Astrocyte of the spinal cord (primary cell): ENCODE data around the gene ANKUB1.
A peak's percentile ranks its signal among the peaks of the same experiment; 100 is the strongest.

Experiments used
- DNase-seq: peaks from one replicate; pipeline ENCODE4 v3.0.0; 2011; ENCODE audit warnings: low read depth, low spot score
- H3K4me3 ChIP-seq: 2 replicates; pipeline ENCODE4 v1.5.1; 2011; ENCODE audit warnings: low read depth, mild to moderate bottlenecking, low read length, moderate library complexity
- CTCF ChIP-seq: IDR thresholded peaks from 2 replicates; pipeline ENCODE4 v1.5.1; 2012; ENCODE audit warnings: low read depth, mild to moderate bottlenecking, low read length, inconsistent platforms
- in situ Hi-C: cut with HindIII; loops from 2 replicates; pipeline ENCODE4 v1.10.0; 2017; ENCODE audit warnings: low sequenced_read_pairs

Gene ANKUB1

GRCh38 chr3:149738876-149739275 is 53.5 kb downstream of the ANKUB1 start:
- in situ Hi-C loops, result no loop called here
- DNase-seq, result no peak
- no peak for TF ChIP-seq CTCF
- H3K4me3 ChIP-seq, result no peak overlapping the region

DNA sequence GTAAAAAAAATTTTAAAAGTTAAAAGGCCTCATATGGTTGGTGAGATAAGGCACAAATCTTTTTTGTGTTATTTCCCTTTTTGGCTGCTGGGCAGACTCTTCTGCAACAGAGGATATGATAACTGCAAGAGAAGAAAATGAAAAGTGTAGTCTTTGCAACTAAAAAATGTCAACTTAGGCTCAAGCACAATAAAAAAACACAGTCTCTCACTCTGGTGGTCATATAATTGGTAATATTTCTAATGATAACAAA is 55.5 kb downstream of the ANKUB1 start:
- no peak for DNase-seq
- in situ Hi-C loops, result no loop called here
- no peak overlapping the region for H3K4me3 ChIP-seq
- TF ChIP-seq CTCF, result no peak

DNA sequence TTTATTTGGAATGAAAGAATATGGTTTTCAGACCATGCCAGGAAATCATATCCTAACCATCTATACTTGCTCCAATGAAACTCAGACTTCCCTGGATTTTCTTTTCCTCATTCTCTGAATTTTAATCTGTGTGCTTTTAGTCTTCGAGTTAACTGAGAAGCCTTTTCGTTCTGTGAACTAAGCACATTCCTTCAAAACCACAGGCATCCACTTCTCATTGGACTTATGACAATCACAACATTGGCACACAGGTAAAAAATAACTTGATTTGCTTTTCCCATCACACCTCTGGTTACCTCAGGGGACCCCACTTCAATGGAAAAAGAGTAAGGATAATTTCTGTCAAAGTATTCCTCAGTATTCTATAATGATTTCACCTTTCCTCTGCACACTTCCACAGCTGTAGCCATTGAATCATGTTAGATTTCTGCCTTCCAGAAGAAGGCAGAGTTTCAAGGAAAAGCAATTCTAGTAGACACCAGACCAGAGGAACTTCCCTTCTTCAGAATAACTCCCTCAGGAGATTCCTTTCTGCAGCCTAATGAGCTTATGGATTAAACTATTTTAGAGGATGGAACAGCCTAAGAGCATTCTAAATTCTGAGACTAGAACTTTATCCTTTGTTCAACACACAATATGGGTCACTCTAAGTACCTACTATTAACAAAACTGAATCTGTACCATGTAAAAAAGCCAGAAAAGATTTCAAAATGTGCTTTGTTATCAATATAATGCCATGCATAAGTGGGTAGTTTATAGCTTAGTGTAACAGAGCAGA is 56.0 kb downstream of the ANKUB1 start:
- in situ Hi-C loops, result no loop called here
- DNase-seq, result peak; percentile 79
- H3K4me3 ChIP-seq, result no peak overlapping the region
- TF ChIP-seq CTCF, result no peak

GRCh38 chr3:149732234-149732633 is 60.1 kb downstream of the ANKUB1 start:
- no peak for DNase-seq
- in situ Hi-C loops, result no loop called here
- no peak for TF ChIP-seq CTCF
- no peak overlapping the region for H3K4me3 ChIP-seq

- no peak overlapping the region for H3K4me3 ChIP-seq
- no peak for TF ChIP-seq CTCF
- no peak for DNase-seq
- in situ Hi-C loops, result no loop called here
These were observed 64.7 kb downstream of the ANKUB1 start for GRCh38 chr3:149727656-149728055.

GRCh38 chr3:149726716-149727407 is 65.5 kb downstream of the ANKUB1 start:
- no peak overlapping the region for H3K4me3 ChIP-seq
- in situ Hi-C loops, result no loop called here
- DNase-seq, result peak; percentile 43
- no peak for TF ChIP-seq CTCF
